Measurements from ENCODE around the gene TMEM182.

Gene TMEM182

GRCh38 chr2:102782187-102782586 is 20.4 kb downstream of the TMEM182 start:
- TF ChIP-seq CTCF (conservative IDR thresholded peaks at IDR 0.05) = no peak
- H3K27ac ChIP-seq = no peak overlapping the region

- peak overlapping the region; percentile 52 for H3K27ac ChIP-seq
- no peak for TF ChIP-seq CTCF (conservative IDR thresholded peaks at IDR 0.05)
These were observed 21.1 kb downstream of the TMEM182 start for GRCh38 chr2:102782933-102783332.

- H3K27ac ChIP-seq = peak overlapping the region; percentile 52
- TF ChIP-seq CTCF (conservative IDR thresholded peaks at IDR 0.05) = no peak
These were observed 21.8 kb downstream of the TMEM182 start for GRCh38 chr2:102783506-102784183.

- TF ChIP-seq CTCF (conservative IDR thresholded peaks at IDR 0.05) = no peak
- H3K27ac ChIP-seq = no peak overlapping the region
These were observed 23.1 kb downstream of the TMEM182 start for GRCh38 chr2:102784940-102785339.

GRCh38 chr2:102788216-102788884 is 26.5 kb downstream of the TMEM182 start:
- TF ChIP-seq CTCF (conservative IDR thresholded peaks at IDR 0.05) = no peak
- H3K27ac ChIP-seq = peak overlapping the region; percentile 43; the same call in 1 of the 2 replicates

GRCh38 chr2:102788885-102789260 is 27.0 kb downstream of the TMEM182 start:
- peak overlapping the region; percentile 43 for H3K27ac ChIP-seq

More at GRCh38 chr2:102788885-102789260, 27.0 kb downstream of the TMEM182 start:
- no peak for TF ChIP-seq CTCF (conservative IDR thresholded peaks at IDR 0.05)

Data from VCaP (cell line).